ENCODE data around the gene SLC5A2.

- TF ChIP-seq POLR2AphosphoS5 (IDR thresholded peaks at IDR 0.05) (peak; percentile 41), CTCF (IDR thresholded peaks at IDR 0.05) (peak in 3 of 4 experiments; percentile 85 to 91 (median 91)), POLR2A (IDR thresholded peaks at IDR 0.05) (peak in 1 of 2 donors; percentile 13)
These were observed 10.2 kb upstream of the SLC5A2 start for GRCh38 chr16:31472709-31473203.

All from gastroesophageal sphincter (tissue), 3 donors.